ENCODE results near the gene DRGX.

Gene DRGX

GRCh38 chr10:49329146-49329505 lies 66.8 kb downstream of the DRGX start:
- H3K9me3 ChIP-seq (ENCODE audit: control insufficient read depth, low read length): no peaks in the 10 kb centered on the region
- no peaks in the 10 kb centered on the region for H3K27me3 ChIP-seq (ENCODE audit: control insufficient read depth, insufficient read depth, low read length, poor library complexity, severe bottlenecking)
- H3K4me3 ChIP-seq (ENCODE audit: insufficient read depth, low read depth, low read length): no peak overlapping the region
- no peak overlapping the region for H3K27ac ChIP-seq (ENCODE audit: insufficient read depth, low read depth, low read length, poor library complexity, severe bottlenecking)
- WGBS, 2 experiments: 92 to 98% methylated on average over 4 of the region's 4 CpGs
- H3K36me3 ChIP-seq (ENCODE audit: control insufficient read depth, insufficient read depth, low read length): no peaks in the 10 kb centered on the region
- H3K4me1 ChIP-seq (ENCODE audit: control insufficient read depth, insufficient read depth, low read length): no peaks in the 10 kb centered on the region

DNA sequence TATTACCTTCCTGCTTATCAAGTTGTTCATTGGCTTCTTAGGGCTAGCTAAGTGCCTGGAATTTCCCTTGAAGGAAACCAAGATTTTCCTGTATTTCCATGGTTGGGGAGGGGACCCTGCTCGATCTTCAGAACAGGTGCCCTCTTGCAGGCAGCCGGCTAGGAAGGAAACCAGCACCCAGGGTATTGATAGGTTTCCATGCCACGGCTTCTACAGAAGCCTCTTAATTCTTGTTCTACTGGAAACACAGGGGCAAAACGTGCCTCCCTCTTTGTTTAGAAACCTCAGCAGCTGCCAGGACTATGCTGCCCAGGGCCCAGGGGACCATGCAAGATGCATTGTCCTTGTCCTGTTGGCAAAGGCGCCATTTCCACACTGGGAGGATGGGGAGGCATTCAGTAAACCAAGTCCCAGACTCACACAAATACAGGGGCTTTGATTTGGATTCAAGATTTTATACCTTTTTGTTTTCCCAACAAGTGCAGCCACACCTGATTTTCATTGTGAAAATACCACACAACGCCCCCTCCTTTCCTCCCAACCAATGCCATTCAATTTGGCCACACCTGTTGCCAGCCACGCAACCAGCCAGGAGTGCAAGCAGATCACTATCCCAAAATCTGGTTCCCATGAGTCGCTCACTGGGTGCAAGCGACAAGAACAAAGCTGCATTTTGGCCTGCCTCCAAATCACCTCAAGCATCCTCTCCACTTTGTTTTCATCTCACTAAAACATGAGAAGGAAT lies 67.3 kb downstream of the DRGX start:
- Histone ChIP-seq H3K27ac (ENCODE audit: insufficient read depth, low read depth, low read length, poor library complexity, severe bottlenecking) (no peak overlapping the region), H3K27me3 (ENCODE audit: control insufficient read depth, insufficient read depth, low read length, poor library complexity, severe bottlenecking) (no peaks in the 10 kb centered on the region), H3K4me3 (ENCODE audit: insufficient read depth, low read depth, low read length) (no peak overlapping the region), H3K9me3 (ENCODE audit: control insufficient read depth, low read length) (no peaks in the 10 kb centered on the region), H3K4me1 (ENCODE audit: control insufficient read depth, insufficient read depth, low read length) (no peaks in the 10 kb centered on the region), H3K36me3 (ENCODE audit: control insufficient read depth, insufficient read depth, low read length) (no peaks in the 10 kb centered on the region)
- WGBS, 2 experiments: 89 to 90% methylated on average over 9 of the region's 9 CpGs

DNA sequence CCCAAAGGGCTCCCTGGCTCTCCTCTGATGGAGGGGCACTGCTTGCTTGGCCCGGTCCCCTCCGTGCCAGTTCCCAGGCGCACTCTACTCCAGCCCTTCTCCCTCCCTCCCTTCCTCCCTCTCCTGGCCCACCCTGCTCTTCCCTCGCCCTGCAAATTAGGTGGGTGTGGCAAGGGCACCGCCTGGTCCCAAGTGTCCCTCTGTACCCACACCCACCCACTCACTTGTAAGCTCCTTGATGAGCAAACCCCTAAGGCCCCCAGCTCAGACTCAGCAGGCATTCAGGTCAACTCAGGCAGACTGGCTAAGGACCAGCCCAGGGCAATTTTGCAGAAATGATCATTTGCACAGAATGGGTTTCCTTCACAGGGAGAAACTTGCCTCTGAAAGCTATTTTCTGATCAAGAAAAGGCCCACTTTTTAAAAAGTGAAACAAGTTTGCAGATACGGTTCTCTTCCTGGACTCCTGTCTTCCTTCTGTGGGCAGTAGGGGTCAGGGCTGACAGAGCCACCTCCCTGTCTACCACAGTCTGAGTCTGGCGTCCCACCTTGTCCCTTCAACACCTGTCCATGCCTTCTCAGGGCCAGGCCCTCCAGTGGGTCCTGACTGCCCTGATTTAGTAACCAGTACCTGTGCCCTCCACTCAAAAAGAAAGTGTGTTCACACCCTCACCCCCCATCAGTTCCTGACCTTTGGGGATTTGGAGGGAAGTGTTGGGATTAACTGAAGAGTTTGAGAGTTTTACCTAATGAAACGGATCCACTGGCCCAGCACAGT lies 68.7 kb downstream of the DRGX start:
- Histone ChIP-seq H3K9me3 (ENCODE audit: control insufficient read depth, low read length) (no peaks in the 10 kb centered on the region), H3K4me1 (ENCODE audit: control insufficient read depth, insufficient read depth, low read length) (no peaks in the 10 kb centered on the region), H3K4me3 (ENCODE audit: insufficient read depth, low read depth, low read length) (no peak overlapping the region), H3K36me3 (ENCODE audit: control insufficient read depth, insufficient read depth, low read length) (no peaks in the 10 kb centered on the region), H3K27me3 (ENCODE audit: control insufficient read depth, insufficient read depth, low read length, poor library complexity, severe bottlenecking) (no peaks in the 10 kb centered on the region), H3K27ac (ENCODE audit: insufficient read depth, low read depth, low read length, poor library complexity, severe bottlenecking) (no peak overlapping the region)
- 88 to 89% methylated on average over 8 of the region's 8 CpGs for WGBS, 2 experiments

GRCh38 chr10:49325916-49326783 lies 69.7 kb downstream of the DRGX start:
- no peak overlapping the region for H3K27ac ChIP-seq (ENCODE audit: insufficient read depth, low read depth, low read length, poor library complexity, severe bottlenecking)
- WGBS, 2 experiments: 93% methylated on average over 48 of the region's 48 CpGs
- no peaks in the 10 kb centered on the region for H3K9me3 ChIP-seq (ENCODE audit: control insufficient read depth, low read length)
- no peaks in the 10 kb centered on the region for H3K36me3 ChIP-seq (ENCODE audit: control insufficient read depth, insufficient read depth, low read length)
- H3K4me1 ChIP-seq (ENCODE audit: control insufficient read depth, insufficient read depth, low read length): no peaks in the 10 kb centered on the region
- no peak overlapping the region for H3K4me3 ChIP-seq (ENCODE audit: insufficient read depth, low read depth, low read length)
- H3K27me3 ChIP-seq (ENCODE audit: control insufficient read depth, insufficient read depth, low read length, poor library complexity, severe bottlenecking): no peaks in the 10 kb centered on the region

DNA sequence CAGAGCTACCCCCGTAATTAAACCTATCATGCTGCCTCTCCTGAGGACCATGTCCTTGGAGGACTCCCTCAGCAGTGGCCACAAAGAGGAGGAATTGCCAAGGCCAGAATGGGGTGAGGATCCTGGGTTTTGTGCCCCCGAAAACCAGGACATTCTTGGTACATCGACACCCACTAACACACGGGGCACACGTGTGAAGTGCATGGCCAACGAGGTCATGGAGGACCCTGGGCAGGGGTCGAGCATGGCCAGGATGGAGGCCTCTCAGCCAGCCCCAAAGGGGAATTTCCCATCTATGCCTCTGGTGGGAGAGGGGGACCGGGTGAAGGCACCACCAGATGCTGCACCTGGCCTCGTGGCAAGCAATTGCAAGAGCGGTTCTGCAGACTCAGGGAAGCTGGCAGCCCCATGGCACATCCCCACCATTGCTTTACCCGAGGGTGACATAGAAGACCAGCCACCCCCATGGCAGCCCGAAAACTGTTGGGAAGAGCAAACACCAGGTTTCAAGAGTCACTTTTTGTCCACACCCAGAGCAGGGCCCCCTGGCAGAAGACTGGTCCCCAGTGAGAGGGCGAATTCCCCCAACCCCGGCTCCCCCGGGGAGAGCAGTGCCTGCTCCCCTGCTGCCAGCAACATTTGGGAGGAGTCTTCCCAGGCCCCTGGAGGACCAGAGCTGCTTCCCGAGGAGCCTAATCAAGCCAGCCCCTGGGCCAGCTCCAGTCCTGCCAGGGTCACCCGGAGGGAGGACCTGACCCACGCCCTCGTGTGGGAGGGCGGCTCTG lies 70.6 kb downstream of the DRGX start:
- Histone ChIP-seq H3K4me1 (ENCODE audit: control insufficient read depth, insufficient read depth, low read length) (no peaks in the 10 kb centered on the region), H3K27ac (ENCODE audit: insufficient read depth, low read depth, low read length, poor library complexity, severe bottlenecking) (no peak overlapping the region), H3K36me3 (ENCODE audit: control insufficient read depth, insufficient read depth, low read length) (no peaks in the 10 kb centered on the region), H3K4me3 (ENCODE audit: insufficient read depth, low read depth, low read length) (no peak overlapping the region), H3K9me3 (ENCODE audit: control insufficient read depth, low read length) (no peaks in the 10 kb centered on the region), H3K27me3 (ENCODE audit: control insufficient read depth, insufficient read depth, low read length, poor library complexity, severe bottlenecking) (no peaks in the 10 kb centered on the region)
- 90% methylated on average over 20 of the region's 20 CpGs for WGBS, 2 experiments

DNA sequence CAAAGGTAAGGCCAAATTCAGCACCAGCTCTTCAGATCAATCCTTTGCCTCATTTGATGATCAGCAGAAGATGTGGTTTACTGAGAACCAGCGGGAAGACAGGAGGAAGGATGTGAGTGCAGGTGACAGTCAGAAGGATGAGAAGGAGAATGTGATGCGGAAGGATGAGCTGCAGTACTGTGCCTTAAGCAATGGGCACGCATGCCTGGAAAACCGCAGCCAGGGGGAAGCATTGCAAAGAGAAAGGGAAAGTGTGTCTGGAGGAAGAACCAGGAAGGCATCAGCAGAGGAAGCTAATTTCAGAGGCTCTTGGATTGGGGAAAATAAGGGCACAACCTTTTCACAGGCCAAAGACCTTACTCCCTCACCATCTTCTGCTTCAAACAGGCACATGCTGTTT lies 71.2 kb downstream of the DRGX start:
- no peaks in the 10 kb centered on the region for H3K36me3 ChIP-seq (ENCODE audit: control insufficient read depth, insufficient read depth, low read length)
- H3K4me3 ChIP-seq (ENCODE audit: insufficient read depth, low read depth, low read length): no peak overlapping the region
- H3K27me3 ChIP-seq (ENCODE audit: control insufficient read depth, insufficient read depth, low read length, poor library complexity, severe bottlenecking): no peaks in the 10 kb centered on the region
- H3K9me3 ChIP-seq (ENCODE audit: control insufficient read depth, low read length): no peaks in the 10 kb centered on the region
- no peak overlapping the region for H3K27ac ChIP-seq (ENCODE audit: insufficient read depth, low read depth, low read length, poor library complexity, severe bottlenecking)
- 71 to 73% methylated on average over 4 of the region's 4 CpGs for WGBS, 2 experiments
- H3K4me1 ChIP-seq (ENCODE audit: control insufficient read depth, insufficient read depth, low read length): no peaks in the 10 kb centered on the region

GRCh38 chr10:49323896-49324270 lies 72.0 kb downstream of the DRGX start:
- Histone ChIP-seq H3K27me3 (ENCODE audit: control insufficient read depth, insufficient read depth, low read length, poor library complexity, severe bottlenecking) (no peaks in the 10 kb centered on the region), H3K4me3 (ENCODE audit: insufficient read depth, low read depth, low read length) (no peak overlapping the region), H3K4me1 (ENCODE audit: control insufficient read depth, insufficient read depth, low read length) (no peaks in the 10 kb centered on the region), H3K9me3 (ENCODE audit: control insufficient read depth, low read length) (no peaks in the 10 kb centered on the region), H3K27ac (ENCODE audit: insufficient read depth, low read depth, low read length, poor library complexity, severe bottlenecking) (no peak overlapping the region), H3K36me3 (ENCODE audit: control insufficient read depth, insufficient read depth, low read length) (no peaks in the 10 kb centered on the region)
- 93 to 96% methylated on average over 9 of the region's 9 CpGs for WGBS, 2 experiments

DNA sequence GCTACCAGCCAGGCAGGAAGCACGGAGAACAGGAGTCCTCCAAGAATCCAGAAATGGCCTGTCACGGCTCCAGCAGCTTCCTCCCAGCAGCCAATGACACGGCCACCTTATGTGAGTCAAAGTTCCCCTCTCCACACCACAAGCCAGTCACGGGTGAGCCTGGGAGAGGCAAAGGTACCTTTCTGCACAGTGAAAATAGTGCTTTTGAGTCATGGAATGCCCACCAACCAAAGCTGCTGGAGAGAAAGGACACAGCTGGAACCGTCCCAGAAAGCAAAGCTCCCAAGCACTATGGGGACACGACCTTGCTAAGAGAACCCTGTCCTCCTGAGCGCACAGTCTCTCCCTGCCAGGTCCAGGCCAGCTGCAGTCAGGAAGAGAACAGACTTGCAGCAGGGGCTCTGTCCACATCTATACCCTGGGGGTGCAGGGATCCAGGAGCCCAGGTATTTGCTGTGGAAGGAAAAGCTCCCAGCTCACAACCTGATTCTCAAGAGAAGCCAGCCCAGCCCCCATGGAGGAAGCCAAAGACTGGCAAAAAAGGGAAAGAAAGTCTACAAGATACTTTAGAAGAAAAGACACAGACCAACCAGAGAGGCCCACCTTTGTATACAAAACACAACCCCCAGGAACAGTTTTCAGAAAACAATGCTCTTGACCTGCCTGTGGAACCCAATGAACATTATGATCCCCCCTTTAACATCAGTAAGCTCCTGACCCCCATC lies 72.6 kb downstream of the DRGX start:
- WGBS, 2 experiments: 86 to 91% methylated on average over 7 of the region's 7 CpGs
- no peaks in the 10 kb centered on the region for H3K9me3 ChIP-seq (ENCODE audit: control insufficient read depth, low read length)
- H3K4me3 ChIP-seq (ENCODE audit: insufficient read depth, low read depth, low read length): no peak overlapping the region
- no peaks in the 10 kb centered on the region for H3K36me3 ChIP-seq (ENCODE audit: control insufficient read depth, insufficient read depth, low read length)
- H3K27me3 ChIP-seq (ENCODE audit: control insufficient read depth, insufficient read depth, low read length, poor library complexity, severe bottlenecking): no peaks in the 10 kb centered on the region
- H3K27ac ChIP-seq (ENCODE audit: insufficient read depth, low read depth, low read length, poor library complexity, severe bottlenecking): no peak overlapping the region
- no peaks in the 10 kb centered on the region for H3K4me1 ChIP-seq (ENCODE audit: control insufficient read depth, insufficient read depth, low read length)

- 93 to 94% methylated on average over 26 of the region's 26 CpGs for WGBS, 2 experiments
- no peaks in the 10 kb centered on the region for H3K4me1 ChIP-seq (ENCODE audit: control insufficient read depth, insufficient read depth, low read length)
- no peaks in the 10 kb centered on the region for H3K27me3 ChIP-seq (ENCODE audit: control insufficient read depth, insufficient read depth, low read length, poor library complexity, severe bottlenecking)
- no peak overlapping the region for H3K27ac ChIP-seq (ENCODE audit: insufficient read depth, low read depth, low read length, poor library complexity, severe bottlenecking)
- no peaks in the 10 kb centered on the region for H3K9me3 ChIP-seq (ENCODE audit: control insufficient read depth, low read length)
- H3K4me3 ChIP-seq (ENCODE audit: insufficient read depth, low read depth, low read length): no peak overlapping the region
- H3K36me3 ChIP-seq (ENCODE audit: control insufficient read depth, insufficient read depth, low read length): no peaks in the 10 kb centered on the region
Measured at GRCh38 chr10:49322371-49323170, 73.3 kb downstream of the DRGX start.

Data from ectodermal cell (in vitro differentiated cells).